Eye (tissue), 1 donor: ENCODE results near the gene ZNF133.
A peak's percentile ranks its signal among the peaks of the same experiment; 100 is the strongest.
"Not testable (repeated sequence)": the region's sequence is repeated elsewhere in the genome, so short reads cannot be mapped to it uniquely, and the experiment has no call there.

Experiments
- DNase-seq: peaks from one replicate; pipeline ENCODE4 v3.0.0-alpha.2; 2015

Gene ZNF133

GRCh38 chr20:18287546-18287914 lies 797 bp upstream of the ZNF133 start:
- no peak for DNase-seq

DNA sequence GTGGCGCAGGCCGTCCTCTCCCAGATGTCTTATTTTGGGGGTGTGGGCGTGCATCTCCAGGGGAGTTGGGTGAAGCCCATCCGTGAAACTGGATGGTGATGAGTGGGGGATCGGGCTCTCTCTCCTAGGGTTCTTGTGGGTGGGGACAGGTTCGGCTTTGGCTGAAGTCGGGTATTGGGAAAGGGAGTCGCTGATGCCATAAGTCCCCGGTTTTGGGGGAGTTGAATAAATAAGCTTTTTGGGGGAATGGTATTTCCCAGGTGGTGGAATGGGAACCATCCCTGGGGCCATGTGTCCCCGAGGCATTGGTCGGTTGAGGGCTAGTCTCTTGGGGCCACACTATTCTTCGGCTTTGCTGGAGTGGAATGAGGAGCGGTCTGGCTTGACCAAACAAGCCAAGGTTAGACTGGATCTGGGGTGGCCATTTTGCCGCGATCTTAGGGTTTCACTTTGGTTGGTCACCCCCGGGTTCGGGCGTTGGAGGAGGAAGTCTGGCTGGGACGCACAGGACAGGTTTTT lies 481 bp downstream of the ZNF133 start:
- no peak for DNase-seq

GRCh38 chr20:18289306-18289705 lies 979 bp downstream of the ZNF133 start:
- no peak for DNase-seq

- no peak for DNase-seq
Observed at GRCh38 chr20:18299364-18299763, 11.0 kb downstream of the ZNF133 start.

- no peak for DNase-seq
Observed at GRCh38 chr20:18304618-18305017, 16.3 kb downstream of the ZNF133 start.

GRCh38 chr20:18307301-18307700 lies 19.0 kb downstream of the ZNF133 start:
- no peak for DNase-seq

DNA sequence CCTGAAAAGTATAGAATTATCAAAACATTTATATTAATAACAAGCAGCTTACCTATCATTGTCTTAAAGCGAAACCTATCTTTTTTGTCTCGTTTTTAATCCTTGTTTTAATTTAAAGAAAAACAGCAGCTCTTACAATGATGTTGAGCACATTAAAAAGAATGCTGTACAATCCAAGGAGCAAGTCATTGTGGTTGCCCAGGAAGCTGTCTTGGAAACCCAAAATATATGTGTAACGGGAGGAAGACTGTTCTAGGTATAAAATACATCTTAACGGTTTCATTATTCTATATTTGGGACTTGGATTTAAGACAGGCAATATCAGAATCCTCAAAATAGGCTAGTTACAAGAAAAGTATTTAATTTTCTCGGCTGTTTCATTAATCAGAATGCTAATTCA lies 21.7 kb downstream of the ZNF133 start:
- no peak for DNase-seq

GRCh38 chr20:18310592-18310991 lies 22.3 kb downstream of the ZNF133 start:
- no peak for DNase-seq

DNA sequence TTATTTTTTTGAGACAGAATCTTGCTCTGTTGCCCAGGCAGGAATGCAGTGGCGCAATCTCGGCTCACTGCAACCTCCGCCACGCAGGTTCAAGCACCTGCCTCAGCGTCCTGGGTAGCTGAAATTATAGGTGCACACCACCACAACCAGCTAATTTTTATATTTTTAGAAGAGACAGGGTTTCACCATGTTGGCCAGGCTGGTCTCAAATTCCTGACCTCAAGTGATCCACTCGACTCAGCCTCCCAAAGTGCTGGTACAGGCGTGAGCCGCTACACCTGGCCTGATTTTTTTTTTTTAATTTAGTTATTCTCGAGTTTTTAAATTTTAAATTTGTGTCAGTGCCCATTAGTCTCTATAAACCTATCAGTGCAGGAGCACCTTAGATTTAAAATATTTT lies 24.4 kb downstream of the ZNF133 start:
- DNase-seq: no peak

DNA sequence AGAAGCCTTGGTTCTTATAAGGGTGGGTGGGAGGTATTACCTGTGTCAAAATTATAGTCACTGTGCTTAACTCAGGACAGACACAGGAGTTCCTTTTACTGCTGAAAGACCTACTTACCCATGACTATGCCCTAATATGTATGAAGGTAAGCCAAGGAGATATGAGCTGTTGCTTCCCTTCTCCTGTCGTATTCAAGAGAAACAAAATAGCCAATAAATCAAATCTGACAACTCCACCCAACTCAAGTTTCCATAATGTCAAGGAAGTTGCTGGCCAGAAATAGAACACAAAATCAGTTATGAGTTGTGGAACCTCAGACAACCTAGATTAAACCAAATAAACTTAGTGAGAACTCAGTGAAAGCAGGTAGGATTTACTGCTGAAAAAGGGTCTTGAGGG lies 25.1 kb downstream of the ZNF133 start:
- DNase-seq: no peak

GRCh38 chr20:18314786-18315406 lies 26.6 kb downstream of the ZNF133 start:
- no peak for DNase-seq

DNA sequence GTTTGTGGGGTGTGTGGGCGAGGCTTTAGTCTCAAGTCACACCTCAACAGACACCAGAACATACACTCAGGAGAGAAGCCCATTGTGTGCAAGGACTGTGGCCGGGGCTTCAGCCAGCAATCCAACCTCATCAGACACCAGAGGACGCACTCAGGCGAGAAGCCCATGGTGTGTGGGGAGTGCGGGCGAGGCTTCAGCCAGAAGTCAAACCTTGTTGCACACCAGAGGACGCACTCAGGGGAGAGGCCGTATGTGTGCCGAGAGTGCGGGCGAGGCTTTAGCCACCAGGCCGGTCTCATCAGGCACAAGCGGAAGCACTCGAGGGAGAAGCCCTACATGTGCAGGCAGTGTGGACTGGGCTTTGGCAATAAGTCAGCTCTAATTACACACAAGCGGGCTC lies 27.8 kb downstream of the ZNF133 start:
- DNase-seq: no peak

DNA sequence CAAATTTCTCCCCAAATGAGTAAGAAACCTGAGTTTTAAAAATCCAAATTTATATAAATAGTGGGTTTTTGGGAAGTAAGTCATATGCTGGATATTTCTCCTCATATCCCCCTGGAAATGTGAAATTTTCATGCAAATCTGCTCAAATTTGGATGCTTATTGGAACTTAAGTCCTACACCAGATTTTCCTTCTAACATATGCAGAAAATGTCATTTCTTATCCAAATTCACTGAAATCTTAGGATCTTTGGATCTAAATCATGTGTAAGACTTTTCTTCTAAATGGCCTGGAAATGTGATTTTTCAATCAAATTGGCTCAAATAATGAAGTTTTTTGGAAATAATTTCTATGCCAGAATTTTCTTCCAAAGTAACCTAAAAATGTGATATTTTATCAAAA lies 33.0 kb downstream of the ZNF133 start:
- no peak for DNase-seq

GRCh38 chr20:18321976-18322950 lies 33.9 kb downstream of the ZNF133 start:
- DNase-seq: no peak

DNA sequence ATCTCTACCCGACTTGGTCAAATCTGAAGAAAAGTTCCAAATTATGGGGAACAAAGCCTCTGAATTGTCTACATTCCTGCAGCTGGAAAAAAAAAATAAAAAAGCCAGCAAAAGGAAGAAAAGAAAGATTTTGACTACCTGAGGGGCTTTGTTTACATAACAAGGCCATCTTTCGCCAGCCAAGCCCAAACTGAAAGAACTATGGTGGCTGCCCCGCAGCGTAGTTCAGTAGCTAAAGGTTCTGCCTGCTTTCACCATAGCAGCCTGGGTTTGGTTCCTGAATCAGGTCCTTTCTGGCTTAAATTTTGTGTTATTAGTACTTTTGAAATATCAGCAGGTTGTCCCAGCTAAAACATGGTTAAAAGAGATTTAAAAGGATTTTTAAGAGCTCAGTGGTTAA lies 35.4 kb downstream of the ZNF133 start:
- no peak for DNase-seq

GRCh38 chr20:18324596-18325089 lies 36.3 kb downstream of the ZNF133 start:
- DNase-seq: no peak

DNA sequence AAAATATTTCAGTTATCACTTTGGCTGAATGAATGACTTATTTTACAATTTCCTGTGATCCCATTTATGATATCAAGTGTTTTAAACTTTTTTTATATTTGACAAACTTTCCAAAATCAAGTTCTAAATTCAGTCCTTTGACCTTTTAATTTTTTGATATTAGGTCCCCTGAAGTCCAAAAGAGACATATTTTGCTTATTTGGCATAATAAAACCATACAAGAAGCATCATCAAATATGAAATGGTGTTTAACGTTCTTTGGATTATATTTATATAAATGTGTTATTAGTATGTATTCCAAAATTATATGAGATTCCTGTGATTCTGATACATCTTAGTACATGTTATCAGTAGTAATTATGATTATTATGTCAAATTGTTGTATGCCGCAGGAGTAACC lies 38.7 kb downstream of the ZNF133 start:
- DNase-seq: no peak

GRCh38 chr20:18331694-18332093 lies 43.4 kb downstream of the ZNF133 start:
- peak; percentile 3 for DNase-seq

GRCh38 chr20:18349749-18350148 lies 61.4 kb downstream of the ZNF133 start:
- DNase-seq: not testable (repeated sequence)

- DNase-seq: no peak
Observed at GRCh38 chr20:18359854-18360253, 71.5 kb downstream of the ZNF133 start.

DNA sequence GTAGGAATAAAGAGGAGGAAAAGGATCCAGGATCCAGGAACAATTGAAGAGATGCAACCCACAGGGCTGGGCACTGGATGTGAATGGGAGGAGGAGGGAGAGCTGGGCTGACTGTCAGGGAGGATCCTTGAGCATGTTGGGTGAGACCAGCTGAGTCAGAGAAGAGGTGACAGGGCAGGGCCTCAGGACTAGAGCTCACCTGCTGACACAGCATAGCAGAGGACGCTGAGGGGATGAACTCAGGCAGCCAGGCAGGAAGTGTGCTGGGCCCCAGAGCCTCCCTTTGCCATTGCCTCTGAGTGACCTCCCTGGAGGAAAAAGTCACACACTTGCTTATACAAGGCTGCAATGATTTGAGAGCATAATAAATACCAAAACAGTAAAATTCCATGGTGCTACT lies 72.3 kb downstream of the ZNF133 start:
- no peak for DNase-seq

- peak; percentile 30 for DNase-seq
Observed at GRCh38 chr20:18361678-18362077, 73.4 kb downstream of the ZNF133 start.

DNA sequence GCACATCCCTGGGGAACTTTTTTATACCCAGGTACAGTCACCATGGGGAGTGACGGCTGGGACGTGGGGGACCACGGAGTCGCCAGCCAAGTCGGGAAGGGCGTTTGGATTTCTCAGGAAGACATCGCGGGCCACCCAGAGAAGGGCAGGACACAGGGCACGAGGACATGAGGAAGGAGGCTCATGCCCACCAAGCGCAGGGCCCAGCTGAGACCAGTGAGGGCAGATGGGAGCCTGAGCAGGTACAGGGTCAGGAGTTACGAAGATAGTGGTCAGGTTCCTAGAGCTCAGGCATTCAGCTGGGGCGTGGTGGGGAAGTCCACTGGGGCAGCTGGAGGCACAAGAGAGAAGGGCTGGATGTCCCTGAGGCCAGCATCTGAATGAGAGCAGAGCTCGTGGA lies 74.6 kb downstream of the ZNF133 start:
- DNase-seq: no peak

DNA sequence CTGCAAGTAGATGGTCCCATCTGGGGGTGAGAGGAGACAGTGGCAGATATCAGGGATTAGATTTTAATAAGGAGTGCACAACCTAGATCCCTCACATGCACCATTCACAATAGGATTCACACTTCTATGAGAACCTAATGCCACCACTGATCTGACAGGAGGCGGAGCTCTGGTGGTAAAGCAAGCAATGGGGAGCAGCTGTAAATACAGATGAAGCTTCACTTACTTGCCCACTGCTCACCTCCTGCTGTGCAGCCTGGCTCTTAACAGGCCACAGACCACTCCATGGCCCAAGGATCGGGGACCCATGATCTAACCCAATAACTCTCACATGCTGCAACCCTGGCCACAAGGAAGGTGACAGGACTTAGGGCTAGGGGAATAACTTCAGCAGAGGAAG lies 75.4 kb downstream of the ZNF133 start:
- DNase-seq: peak; percentile 10
